SK-N-SH (cell line): ENCODE results near the gene ACLY. TPM values are rescaled to one million over a fixed set of nuclear protein-coding genes. Genes with fewer than 3 reads are reported as not detected.

Experiments used
- CTCF ChIA-PET: fragments of 300-600, 350-600 bp; formaldehyde crosslinking; extraction: SDS; loops from one replicate; lab custom pipeline; 2021; lab: Yijun Ruan, JAX
- POLR2A ChIA-PET: fragments of 350-600 bp; sonication (Branson Sonifier 250); formaldehyde crosslinking; extraction: SDS; loops from one replicate; lab custom pipeline; 2020; ENCODE audit warnings: antibody characterized with exemption, inconsistent platforms; lab: Yijun Ruan, JAX
- DNase-seq: peaks from one replicate; pipeline ENCODE4 v3.0.0; 2012
- H2AFZ ChIP-seq: fragments of 200-600 bp; sonication (generic); 2 replicates; pipeline ENCODE4 v1.8.1; 2016; ENCODE audit warnings: antibody characterized with exemption, mild to moderate bottlenecking, low read depth
- H3F3A ChIP-seq: fragments of 200-600 bp; sonication (generic); replicated peaks from 2 replicates; pipeline ENCODE3; 2016; ENCODE audit warnings: antibody characterized with exemption, mild to moderate bottlenecking; ENCODE audit not compliant: insufficient read depth
- H3K27ac ChIP-seq, 2 experiments: fragments of 200-500 bp in 1 of 2; fragments of 200-600 bp in 1 of 2; sonication (Bioruptor generic) in 1 of 2; sonication (generic), shearing (Covaris generic) in 1 of 2; 2 replicates each; pipeline versions ENCODE4 v1.5.1 to v1.6.1; 2014 to 2016; ENCODE audit warnings: low read depth in 2 of 2, inconsistent platforms in 1 of 2, low read length in 1 of 2, mild to moderate bottlenecking in 1 of 2, mixed read lengths in 1 of 2
- H3K27me3 ChIP-seq: fragments of 200-600 bp; sonication (generic), shearing (Covaris generic); 2 replicates; pipeline ENCODE4 v1.6.1; 2016; ENCODE audit warnings: mixed run types; ENCODE audit not compliant: insufficient read depth
- H3K36me3 ChIP-seq, 2 experiments: fragments of 200-500 bp in 1 of 2; fragments of 200-600 bp in 1 of 2; sonication (Bioruptor generic) in 1 of 2; sonication (generic) in 1 of 2; replicated peaks in 1 of 2; 2 replicates each; pipeline versions ENCODE3 to v1.5.1; 2014 to 2016; ENCODE audit warnings: low read length in 1 of 2, mild to moderate bottlenecking in 1 of 2; ENCODE audit not compliant: insufficient read depth in 2 of 2, control insufficient read depth in 1 of 2
- H3K4me1 ChIP-seq, 2 experiments: fragments of 200-500 bp in 1 of 2; fragments of 200-600 bp in 1 of 2; sonication (Bioruptor generic) in 1 of 2; sonication (generic), shearing (Covaris generic) in 1 of 2; 2 replicates each; pipeline versions ENCODE4 v1.5.1 to v1.6.1; 2014 to 2016; ENCODE audit warnings: low read depth in 1 of 2, low read length in 1 of 2, mixed run types in 1 of 2; ENCODE audit not compliant: insufficient read depth in 2 of 2, control insufficient read depth in 1 of 2
- H3K4me2 ChIP-seq: fragments of 200-600 bp; sonication (generic), shearing (Covaris generic); 2 replicates; pipeline ENCODE4 v1.6.1; 2017; ENCODE audit warnings: mixed run types
- H3K4me3 ChIP-seq, 2 experiments: fragments of 200-500 bp in 1 of 2; fragments of 200-600 bp in 1 of 2; sonication (Bioruptor generic) in 1 of 2; sonication (generic), shearing (Covaris generic) in 1 of 2; 2 replicates each; pipeline versions ENCODE4 v1.5.1 to v1.8.1; 2014 to 2016; ENCODE audit warnings: low read depth in 2 of 2, inconsistent platforms in 1 of 2, low read length in 1 of 2, mild to moderate bottlenecking in 1 of 2, mixed read lengths in 1 of 2, moderate library complexity in 1 of 2
- H3K79me2 ChIP-seq: fragments of 200-600 bp; sonication (generic); 2 replicates; pipeline ENCODE4 v1.8.1; 2017; ENCODE audit warnings: mild to moderate bottlenecking; ENCODE audit not compliant: insufficient read depth
- H3K9ac ChIP-seq: fragments of 200-600 bp; sonication (generic); 2 replicates; pipeline ENCODE4 v1.6.1; 2017; ENCODE audit warnings: mixed run types
- H3K9me2 ChIP-seq: fragments of 200-600 bp; sonication (generic); 2 replicates; pipeline ENCODE4 v1.6.1; 2017; ENCODE audit warnings: mixed run types
- H3K9me3 ChIP-seq: fragments of 200-600 bp; sonication (generic); 2 replicates; pipeline ENCODE4 v1.6.1; 2017; ENCODE audit warnings: mixed run types, mild to moderate bottlenecking, moderate library complexity
- H4K20me1 ChIP-seq: fragments of 200-600 bp; sonication (generic); 2 replicates; pipeline ENCODE4 v1.6.1; 2017; ENCODE audit warnings: mild to moderate bottlenecking, mixed run types; ENCODE audit not compliant: insufficient read depth
- CTCF ChIP-seq: fragments of 200-600 bp; sonication (generic); IDR thresholded peaks from 2 replicates; pipeline ENCODE4 v1.6.1; 2017; ENCODE audit warnings: antibody characterized with exemption, mild to moderate bottlenecking, moderate library complexity
- ELF1 ChIP-seq: IDR thresholded peaks from 2 replicates; pipeline ENCODE4 v1.4.0; 2012
- EZH2phosphoT487 ChIP-seq: fragments of 200-600 bp; sonication (generic); IDR thresholded peaks from 2 replicates; pipeline ENCODE4 v1.6.1; 2017; ENCODE audit warnings: low read depth, mixed run types, mild to moderate bottlenecking, antibody characterized with exemption, moderate library complexity, borderline replicate concordance
- FOSL2 ChIP-seq: IDR thresholded peaks from 2 replicates; pipeline ENCODE4 v1.4.0; 2012; ENCODE audit warnings: low read depth, mild to moderate bottlenecking, moderate library complexity, borderline replicate concordance
- FOXM1 ChIP-seq: IDR thresholded peaks from 2 replicates; pipeline ENCODE4 v1.4.0; 2012; ENCODE audit warnings: low read depth, mild to moderate bottlenecking
- GABPA ChIP-seq: IDR thresholded peaks from 2 replicates; pipeline ENCODE4 v1.4.0; 2012; ENCODE audit warnings: low read depth, mild to moderate bottlenecking
- GATA2 ChIP-seq: sonication (generic); formaldehyde crosslinking; IDR thresholded peaks from 2 replicates; pipeline ENCODE4 v1.5.0; 2020; ENCODE audit warnings: mild to moderate bottlenecking, missing genetic modification reagents
- JUND ChIP-seq: IDR thresholded peaks from 2 replicates; pipeline ENCODE4 v1.4.0; 2012
- MEF2A ChIP-seq: IDR thresholded peaks from 2 replicates; pipeline ENCODE4 v1.4.0; 2012; ENCODE audit warnings: low read depth, borderline replicate concordance
- MXI1 ChIP-seq: IDR thresholded peaks from 2 replicates; pipeline ENCODE4 v1.6.1; 2012; ENCODE audit warnings: mild to moderate bottlenecking, low read depth, low read length, improper control_type of control experiment
- NFIC ChIP-seq: IDR thresholded peaks from 2 replicates; pipeline ENCODE4 v1.4.0; 2012; ENCODE audit warnings: borderline replicate concordance
- POLR2AphosphoS5 ChIP-seq: IDR thresholded peaks from 2 replicates; pipeline ENCODE4 v1.6.1; 2012; ENCODE audit warnings: low read depth, low read length
- RCOR1 ChIP-seq: fragments of 150-350 bp; IDR thresholded peaks from 2 replicates; pipeline ENCODE4 v1.6.1; 2017; ENCODE audit warnings: antibody characterized with exemption, low read length
- RFX5 ChIP-seq: IDR thresholded peaks from 2 replicates; pipeline ENCODE4 v1.6.1; 2012; ENCODE audit warnings: mild to moderate bottlenecking, improper control_type of control experiment, low read length
- SMC3 ChIP-seq: IDR thresholded peaks from 2 replicates; pipeline ENCODE4 v1.6.1; 2012; ENCODE audit warnings: low read depth, low read length, improper control_type of control experiment
- TAF1 ChIP-seq: IDR thresholded peaks from 2 replicates; pipeline ENCODE4 v1.6.1; 2012; ENCODE audit warnings: low read depth, mild to moderate bottlenecking, low read length, moderate library complexity, borderline replicate concordance
- TCF12 ChIP-seq: IDR thresholded peaks from 2 replicates; pipeline ENCODE4 v1.4.0; 2012
- TEAD4 ChIP-seq: IDR thresholded peaks from 2 replicates; pipeline ENCODE4 v1.4.0; 2012; ENCODE audit warnings: mild to moderate bottlenecking, borderline replicate concordance; ENCODE audit not compliant: insufficient read depth
- YY1 ChIP-seq: IDR thresholded peaks from 2 replicates; pipeline ENCODE4 v1.4.0; 2012; ENCODE audit warnings: low read depth, mild to moderate bottlenecking
- WGBS: methylation state at CpG from one replicate; pipeline ENCODE4 v1.1.6; 2017; ENCODE audit warnings: low lambda C conversion rate; 5-methylcytosine and 5-hydroxymethylcytosine counted together
- polyA plus RNA-seq, 3 experiments: library from polyadenylated mRNA; depleted of rRNA; stranded (reverse); fragments of >200 nt; gene quantifications; 2 replicates each; pipeline ENCODE4 v1.2.3, GENCODE V29; 2012
- TF ChIP-seq, protein P1 (sequence below): IDR thresholded peaks from 2 replicates; pipeline ENCODE4 v1.4.0; 2012; ENCODE audit warnings: low read depth
- TF ChIP-seq, protein P2 (sequence below): IDR thresholded peaks from 2 replicates; pipeline ENCODE4 v1.4.0; 2012; ENCODE audit warnings: low read depth, borderline replicate concordance
- TF ChIP-seq, protein P3 (sequence below): IDR thresholded peaks from 2 replicates; pipeline ENCODE4 v1.4.0; 2012; ENCODE audit warnings: low read depth, borderline replicate concordance

Gene ACLY
- polyA plus RNA-seq, 1 of the 3 experiments (the other 2 are of a cell fraction): 163 TPM

DNA sequence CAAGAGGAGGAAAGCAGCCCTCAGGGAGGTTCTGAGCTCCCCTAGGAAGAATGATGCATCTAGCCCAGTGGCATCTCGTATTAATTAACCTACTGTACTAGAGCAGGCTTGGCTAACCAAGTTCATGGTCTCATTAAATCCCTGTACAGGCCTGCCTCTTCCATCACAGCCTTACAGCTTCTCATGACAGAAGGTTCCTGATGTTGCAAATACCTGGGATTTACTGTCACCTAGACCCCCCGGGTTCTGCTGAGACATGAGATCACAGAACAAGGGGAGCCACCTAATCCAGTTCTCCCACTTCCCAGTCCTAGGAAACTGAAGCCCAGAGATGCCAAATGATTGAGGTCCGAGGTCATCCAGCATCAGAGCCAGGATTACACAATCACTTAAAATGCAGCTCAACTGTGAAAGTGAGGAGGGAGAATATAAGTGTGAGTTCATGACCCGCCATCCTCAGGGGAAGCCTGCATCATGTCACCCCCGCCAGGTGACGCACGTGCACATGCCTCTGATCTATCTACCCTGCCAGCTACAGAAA is 23.9 kb downstream of the ACLY start (continued):
- TF ChIP-seq, protein P1, sequence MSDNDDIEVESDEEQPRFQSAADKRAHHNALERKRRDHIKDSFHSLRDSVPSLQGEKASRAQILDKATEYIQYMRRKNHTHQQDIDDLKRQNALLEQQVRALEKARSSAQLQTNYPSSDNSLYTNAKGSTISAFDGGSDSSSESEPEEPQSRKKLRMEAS: no peak
- no peak for TF ChIP-seq FOXM1
- TF ChIP-seq, protein P2, sequence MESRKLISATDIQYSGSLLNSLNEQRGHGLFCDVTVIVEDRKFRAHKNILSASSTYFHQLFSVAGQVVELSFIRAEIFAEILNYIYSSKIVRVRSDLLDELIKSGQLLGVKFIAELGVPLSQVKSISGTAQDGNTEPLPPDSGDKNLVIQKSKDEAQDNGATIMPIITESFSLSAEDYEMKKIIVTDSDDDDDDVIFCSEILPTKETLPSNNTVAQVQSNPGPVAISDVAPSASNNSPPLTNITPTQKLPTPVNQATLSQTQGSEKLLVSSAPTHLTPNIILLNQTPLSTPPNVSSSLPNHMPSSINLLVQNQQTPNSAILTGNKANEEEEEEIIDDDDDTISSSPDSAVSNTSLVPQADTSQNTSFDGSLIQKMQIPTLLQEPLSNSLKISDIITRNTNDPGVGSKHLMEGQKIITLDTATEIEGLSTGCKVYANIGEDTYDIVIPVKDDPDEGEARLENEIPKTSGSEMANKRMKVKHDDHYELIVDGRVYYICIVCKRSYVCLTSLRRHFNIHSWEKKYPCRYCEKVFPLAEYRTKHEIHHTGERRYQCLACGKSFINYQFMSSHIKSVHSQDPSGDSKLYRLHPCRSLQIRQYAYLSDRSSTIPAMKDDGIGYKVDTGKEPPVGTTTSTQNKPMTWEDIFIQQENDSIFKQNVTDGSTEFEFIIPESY: no peak
- TF ChIP-seq GATA2: no peak
- TF ChIP-seq EZH2phosphoT487: no peak
- no peak for TF ChIP-seq GABPA
- TF ChIP-seq RFX5: no peak
- TF ChIP-seq, protein P3, sequence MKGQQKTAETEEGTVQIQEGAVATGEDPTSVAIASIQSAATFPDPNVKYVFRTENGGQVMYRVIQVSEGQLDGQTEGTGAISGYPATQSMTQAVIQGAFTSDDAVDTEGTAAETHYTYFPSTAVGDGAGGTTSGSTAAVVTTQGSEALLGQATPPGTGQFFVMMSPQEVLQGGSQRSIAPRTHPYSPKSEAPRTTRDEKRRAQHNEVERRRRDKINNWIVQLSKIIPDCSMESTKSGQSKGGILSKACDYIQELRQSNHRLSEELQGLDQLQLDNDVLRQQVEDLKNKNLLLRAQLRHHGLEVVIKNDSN: no peak
- TF ChIP-seq, all 33 proteins: peak for 6

DNA sequence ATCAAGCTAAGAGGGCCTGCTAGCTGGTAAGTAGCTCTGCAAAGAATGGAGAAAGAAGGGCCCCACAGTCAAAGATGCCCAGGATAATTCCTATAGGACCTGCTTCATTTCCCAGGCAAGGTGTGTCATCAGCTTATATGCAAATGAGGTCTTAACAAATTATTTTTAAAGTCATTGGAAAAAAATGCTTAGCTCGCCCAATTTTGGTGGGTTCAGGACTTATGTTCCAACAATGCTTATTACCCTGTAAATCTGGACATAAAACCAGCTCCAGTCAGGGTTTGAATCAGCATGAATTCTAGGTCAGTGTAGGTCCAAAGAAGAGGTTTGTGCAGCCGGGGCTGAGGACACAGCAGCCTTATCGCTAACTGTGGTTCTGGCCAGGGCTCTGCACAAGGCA is 25.4 kb downstream of the ACLY start:
- POLR2A ChIA-PET: interaction anchor here (0.7 to 1.4 kb wide), 2 partner anchors 11 to 331 kb away, joined by 3 read pairs; no protein-coding TSS in a partner anchor
- H3K79me2 ChIP-seq: peaks cover 38% of the 10 kb centered on the region
- H3K9ac ChIP-seq: no peak overlapping the region
- no peak overlapping the region for H3K4me2 ChIP-seq
- H2AFZ ChIP-seq: no peak overlapping the region
- TF ChIP-seq, protein P3: no peak
- no peak for TF ChIP-seq TCF12
- TF ChIP-seq MEF2A: no peak
- no peak for TF ChIP-seq SMC3
- no peak for TF ChIP-seq FOSL2
- TF ChIP-seq FOXM1: no peak
- no peak for TF ChIP-seq JUND
- TF ChIP-seq EZH2phosphoT487: no peak
- TF ChIP-seq POLR2AphosphoS5: no peak
- no peak for TF ChIP-seq GABPA
- TF ChIP-seq YY1: no peak
- no peak for TF ChIP-seq MXI1
- TF ChIP-seq NFIC: no peak
- TF ChIP-seq RCOR1: no peak
- no peak for TF ChIP-seq ELF1
- TF ChIP-seq TAF1: no peak
- TF ChIP-seq CTCF: no peak
- TF ChIP-seq TEAD4: no peak
- TF ChIP-seq, protein P2: no peak
- H3F3A ChIP-seq: peaks cover 35% of the 10 kb centered on the region
- 100% methylated on average over 3 of the region's 3 CpGs for WGBS
- no peak overlapping the region for H3K27ac ChIP-seq
- no peak for DNase-seq
- peaks cover 15 to 26% of the 10 kb centered on the region in 2 experiments; a peak in 3 of 4 replicates for H3K4me1 ChIP-seq
- H3K27me3 ChIP-seq: no peaks in the 10 kb centered on the region
- peaks cover 60 to 62% of the 10 kb centered on the region in 2 experiments for H3K36me3 ChIP-seq
- H3K4me3 ChIP-seq: no peak overlapping the region
- H4K20me1 ChIP-seq: peaks cover 29% of the 10 kb centered on the region
- CTCF ChIA-PET: interaction anchor here (1.4 to 2.7 kb wide), 3 partner anchors 14 to 66 kb away, joined by 5 to 9 read pairs (median 7); partner anchors contain the start of gene ACLY
- no peaks in the 10 kb centered on the region for H3K9me3 ChIP-seq
- no peaks in the 10 kb centered on the region for H3K9me2 ChIP-seq
